B cell (primary cell): ENCODE results near the gene MYRFL. TPM values are rescaled to one million over a fixed set of nuclear protein-coding genes. Genes with fewer than 3 reads are reported as not detected.

Experiments used
- ATAC-seq: fragments of 200-7000 bp; cut with Tn5 transposase; one replicate; pipeline ENCODE4 v1.10.0; 2021; ENCODE audit warnings: low read depth, mild to moderate bottlenecking, moderate number of reproducible peaks, moderate library complexity
- CTCF ChIA-PET: fragments of 350-600 bp; sonication (Branson Sonifier 250); formaldehyde crosslinking; loops from one replicate; lab custom pipeline; 2021; ENCODE audit warnings: antibody characterized with exemption, inconsistent platforms; lab: Charles Lee
- POLR2A ChIA-PET: fragments of 350-600 bp; sonication (Branson Sonifier 250); formaldehyde crosslinking; loops from one replicate; lab custom pipeline; 2021; ENCODE audit warnings: antibody characterized with exemption; lab: Charles Lee
- DNase-seq: peaks from one replicate; pipeline ENCODE4 v3.0.0; 2013
- H2AFZ ChIP-seq: 2 replicates; pipeline ENCODE4 v1.6.1; 2012; ENCODE audit warnings: mild to moderate bottlenecking, low read depth, low read length; ENCODE audit not compliant: insufficient read depth, poor library complexity, severe bottlenecking
- H3K27ac ChIP-seq, 2 donors: 1 replicate in 1 of 2; 2 replicates in 1 of 2; pipeline ENCODE4 v1.5.1; 2012 to 2013; ENCODE audit warnings: low read length in 2 of 2, mild to moderate bottlenecking in 2 of 2, moderate library complexity in 1 of 2
- H3K27me3 ChIP-seq, 4 experiments: fragments of 200-600 bp in 1 of 4; sonication (generic) in 1 of 4; replicated peaks in 1 of 4; 1 replicate in 2 of 4; 2 replicates in 2 of 4; pipeline versions ENCODE4 v1.6.1 to v1.7.0; 2013 to 2016; ENCODE audit warnings: low read length in 3 of 4, mild to moderate bottlenecking in 2 of 4, mixed read lengths in 1 of 4, moderate library complexity in 1 of 4; ENCODE audit not compliant: insufficient read depth in 4 of 4, control insufficient read depth in 3 of 4; ENCODE audit errors: control extremely low read depth in 1 of 4
- H3K36me3 ChIP-seq, 2 experiments: replicated peaks in 1 of 2; 1 replicate in 1 of 2; 2 replicates in 1 of 2; pipeline versions ENCODE4 v1.6.1 to v1.7.1; 2013; ENCODE audit warnings: low read length in 1 of 2; ENCODE audit not compliant: insufficient read depth in 2 of 2, control insufficient read depth in 1 of 2; ENCODE audit errors: control extremely low read depth in 1 of 2, extremely low read depth in 1 of 2
- H3K4me1 ChIP-seq, 2 donors: fragments of 200-600 bp in 1 of 2; sonication (generic) in 1 of 2; 1 replicate in 1 of 2; 2 replicates in 1 of 2; pipeline versions ENCODE4 v1.5.1 to v1.6.1; 2013 to 2017; ENCODE audit warnings: low read length in 2 of 2; ENCODE audit not compliant: control insufficient read depth in 2 of 2, insufficient read depth in 2 of 2
- H3K4me2 ChIP-seq: replicated peaks from 2 replicates; pipeline ENCODE3; 2012; ENCODE audit warnings: mild to moderate bottlenecking, low read depth, low read length; ENCODE audit not compliant: poor library complexity, severe bottlenecking
- H3K4me3 ChIP-seq, 5 experiments: fragments of 200-600 bp in 1 of 5; sonication (generic) in 1 of 5; 1 replicate in 3 of 5; 2 replicates in 2 of 5; pipeline versions ENCODE4 v1.5.1 to v1.7.0; 2011 to 2016; ENCODE audit warnings: low read length in 4 of 5, mild to moderate bottlenecking in 4 of 5, low read depth in 2 of 5, control low read depth in 1 of 5, moderate library complexity in 1 of 5; ENCODE audit not compliant: insufficient read depth in 1 of 5; ENCODE audit errors: control extremely low read depth in 1 of 5, extremely low read depth in 1 of 5
- H3K79me2 ChIP-seq: fragments of 200-600 bp; sonication (generic); one replicate; pipeline ENCODE4 v1.6.0; 2016; ENCODE audit warnings: low read length; ENCODE audit not compliant: control insufficient read depth, insufficient read depth
- H3K9ac ChIP-seq: fragments of 200-600 bp; sonication (generic); 2 replicates; pipeline ENCODE4 v1.6.1; 2017; ENCODE audit warnings: mild to moderate bottlenecking, low read length, moderate library complexity
- H3K9me3 ChIP-seq, 3 donors: one replicate each; pipeline versions ENCODE4 v1.6.1 to v1.7.1; 2013; ENCODE audit warnings: low read length in 2 of 3; ENCODE audit not compliant: control insufficient read depth in 2 of 3, insufficient read depth in 1 of 3; ENCODE audit errors: control extremely low read depth in 1 of 3
- H4K20me1 ChIP-seq: 2 replicates; pipeline ENCODE4 v1.6.0; 2012; ENCODE audit warnings: mild to moderate bottlenecking, low read length; ENCODE audit not compliant: insufficient read depth, control insufficient read depth, poor library complexity, severe bottlenecking
- H3K27ac Mint-ChIP-seq: one replicate; pipeline ENCODE4 v1.8.0; 2021; ENCODE audit warnings: mixed read lengths
- H3K27me3 Mint-ChIP-seq: one replicate; pipeline ENCODE4 v1.8.0; 2021; ENCODE audit warnings: mixed read lengths
- H3K4me1 Mint-ChIP-seq: one replicate; pipeline ENCODE4 v1.8.0; 2021; ENCODE audit warnings: mixed read lengths
- H3K4me3 Mint-ChIP-seq: one replicate; pipeline ENCODE4 v1.8.0; 2021; ENCODE audit warnings: mixed read lengths
- H3K9me3 Mint-ChIP-seq: one replicate; pipeline ENCODE4 v1.8.0; 2022; ENCODE audit warnings: mixed read lengths; ENCODE audit not compliant: insufficient read depth
- CTCF ChIP-seq: fragments of 200-600 bp; IDR thresholded peaks from one replicate; pipeline ENCODE4 v1.8.0; 2022; ENCODE audit warnings: antibody characterized with exemption, mild to moderate bottlenecking
- EZH2 ChIP-seq: IDR thresholded peaks from 2 replicates; pipeline ENCODE4 v1.6.1; 2012; ENCODE audit warnings: borderline replicate concordance, low read depth, mild to moderate bottlenecking, moderate library complexity, low read length; ENCODE audit not compliant: insufficient read depth, poor library complexity, severe bottlenecking
- WGBS: methylation state at CpG from one replicate; pipeline ENCODE4 v1.1.5; 2013; ENCODE audit warnings: missing lambda C conversion rate; ENCODE audit not compliant: insufficient coverage; 5-methylcytosine and 5-hydroxymethylcytosine counted together
- intact Hi-C: fragments of 100-400 bp; cut with micrococcal nuclease; formaldehyde crosslinking; loops from one replicate; pipeline ENCODE4 v1.10.0; 2022
- polyA plus RNA-seq: library from polyadenylated mRNA; depleted of rRNA; stranded (reverse); fragments of >200 nt; gene quantifications from 2 replicates; pipeline ENCODE4 v1.2.3, GENCODE V29; 2012
- total RNA-seq, 2 donors: library from RNA; stranded (reverse); fragments of 120-200 nt in 1 of 2; gene quantifications; 1 replicate in 1 of 2; 2 replicates in 1 of 2; pipeline versions ENCODE4 v1.2.3 to v1.2.4, GENCODE V29; 2013 to 2022

Gene MYRFL
- total and polyA plus RNA-seq, 2 donors (not counting 1 experiment from before 2014, with no cell fraction given), result 0.28 TPM; not detected in 1

GRCh38 chr12:69994724-69995173, 169.7 kb downstream of the MYRFL start:
- no peaks in the 10 kb centered on the region for H3K36me3 ChIP-seq
- intact Hi-C loops, result no loop called here
- POLR2A ChIA-PET, result no interaction called here
- no peaks in the 10 kb centered on the region for H3K79me2 ChIP-seq
- no peaks in the 10 kb centered on the region for H4K20me1 ChIP-seq
- H3K4me3 ChIP-seq, result no peak overlapping the region
- Mint-ChIP-seq H3K27me3 (peaks cover 3% of the 10 kb centered on the region), H3K4me3 (no peak overlapping the region), H3K4me1 (no peaks in the 10 kb centered on the region), H3K9me3 (no peaks in the 10 kb centered on the region), H3K27ac (no peak overlapping the region)
- H3K9ac ChIP-seq, result no peak overlapping the region
- H3K9me3 ChIP-seq, result peaks cover 0 to 2% (median 0%) of the 10 kb centered on the region in 3 donors
- no peaks in the 10 kb centered on the region for H3K4me1 ChIP-seq
- WGBS, result 93% methylated on average over 5 of the region's 6 CpGs
- ATAC-seq (no peak), DNase-seq (no peak)
- no peak overlapping the region for H2AFZ ChIP-seq
- no peak overlapping the region for H3K27ac ChIP-seq
- peaks cover 0 to 3% (median 0%) of the 10 kb centered on the region in 4 experiments for H3K27me3 ChIP-seq
- TF ChIP-seq CTCF (no peak), EZH2 (no peak)
- no peak overlapping the region for H3K4me2 ChIP-seq
- CTCF ChIA-PET, result no interaction called here

- no peaks in the 10 kb centered on the region for H3K36me3 ChIP-seq
- CTCF ChIA-PET, result no interaction called here
- ATAC-seq, result no peak
- Mint-ChIP-seq H3K9me3 (no peaks in the 10 kb centered on the region), H3K27me3 (peaks cover 3% of the 10 kb centered on the region), H3K27ac (no peak overlapping the region), H3K4me1 (no peaks in the 10 kb centered on the region), H3K4me3 (no peak overlapping the region)
- no peak for DNase-seq
- H3K9me3 ChIP-seq, result peaks cover 0 to 2% (median 0%) of the 10 kb centered on the region in 3 donors
- no peak overlapping the region for H3K4me3 ChIP-seq
- intact Hi-C loops, result no loop called here
- H3K4me2 ChIP-seq, result no peak overlapping the region
- POLR2A ChIA-PET, result no interaction called here
- whole genome bisulfite sequencing, result no CpG with 5 or more reads among the region's 2 CpGs
- no peak overlapping the region for H3K9ac ChIP-seq
- H3K79me2 ChIP-seq, result no peaks in the 10 kb centered on the region
- peaks cover 0 to 3% (median 0%) of the 10 kb centered on the region in 4 experiments for H3K27me3 ChIP-seq
- no peak for TF ChIP-seq EZH2
- no peak for TF ChIP-seq CTCF
- no peak overlapping the region for H3K27ac ChIP-seq
- H3K4me1 ChIP-seq, result no peaks in the 10 kb centered on the region
- no peak overlapping the region for H2AFZ ChIP-seq
- H4K20me1 ChIP-seq, result no peaks in the 10 kb centered on the region
Measured at GRCh38 chr12:69996241-69996640, 171.2 kb downstream of the MYRFL start.
